ENCODE data around the gene MAG.

DNA sequence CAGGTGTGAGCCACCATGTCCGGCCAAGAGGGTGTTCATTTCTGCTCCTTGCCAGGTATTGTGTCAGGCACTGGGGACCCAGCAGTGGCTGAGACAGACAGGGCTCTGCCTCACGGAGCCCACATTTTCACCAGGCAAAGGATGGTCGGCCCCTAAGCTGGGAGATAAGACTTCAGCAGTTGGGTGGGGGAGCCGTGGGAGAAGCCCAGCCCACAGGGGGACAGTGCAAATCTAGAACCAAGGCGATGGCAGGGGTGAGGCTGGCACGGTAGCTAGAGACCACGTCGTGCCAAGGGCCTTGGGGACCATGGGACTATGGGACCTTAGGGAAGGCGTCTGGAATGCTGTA, 34.9 kb upstream of the MAG start:
- TF ChIP-seq, protein P1, sequence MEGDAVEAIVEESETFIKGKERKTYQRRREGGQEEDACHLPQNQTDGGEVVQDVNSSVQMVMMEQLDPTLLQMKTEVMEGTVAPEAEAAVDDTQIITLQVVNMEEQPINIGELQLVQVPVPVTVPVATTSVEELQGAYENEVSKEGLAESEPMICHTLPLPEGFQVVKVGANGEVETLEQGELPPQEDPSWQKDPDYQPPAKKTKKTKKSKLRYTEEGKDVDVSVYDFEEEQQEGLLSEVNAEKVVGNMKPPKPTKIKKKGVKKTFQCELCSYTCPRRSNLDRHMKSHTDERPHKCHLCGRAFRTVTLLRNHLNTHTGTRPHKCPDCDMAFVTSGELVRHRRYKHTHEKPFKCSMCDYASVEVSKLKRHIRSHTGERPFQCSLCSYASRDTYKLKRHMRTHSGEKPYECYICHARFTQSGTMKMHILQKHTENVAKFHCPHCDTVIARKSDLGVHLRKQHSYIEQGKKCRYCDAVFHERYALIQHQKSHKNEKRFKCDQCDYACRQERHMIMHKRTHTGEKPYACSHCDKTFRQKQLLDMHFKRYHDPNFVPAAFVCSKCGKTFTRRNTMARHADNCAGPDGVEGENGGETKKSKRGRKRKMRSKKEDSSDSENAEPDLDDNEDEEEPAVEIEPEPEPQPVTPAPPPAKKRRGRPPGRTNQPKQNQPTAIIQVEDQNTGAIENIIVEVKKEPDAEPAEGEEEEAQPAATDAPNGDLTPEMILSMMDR (conservative IDR thresholded peaks at IDR 0.05 in 1 of 2, IDR thresholded peaks at IDR 0.05 in 1 of 2; ENCODE audit: extremely low read depth in 1 of 2, insufficient read depth in 1 of 2, low read depth in 1 of 2, low read length in 2 of 2) = no peak
- no peak for TF ChIP-seq EZH2 (IDR thresholded peaks at IDR 0.05; ENCODE audit: borderline replicate concordance, low read length)
